Mesothelial cell of epicardium (in vitro differentiated cells): ENCODE data around the gene OIT3. TPM values are rescaled to one million over a fixed set of nuclear protein-coding genes. Genes with fewer than 3 reads are reported as not detected.
"Not testable (repeated sequence)": the region's sequence is repeated elsewhere in the genome, so short reads cannot be mapped to it uniquely, and the experiment has no call there.

ENCODE experiments used
- DNase-seq, 2 experiments: peaks; one replicate each; pipeline ENCODE4 v3.0.0; 2021; ENCODE audit warnings: low spot score in 2 of 2; ENCODE audit not compliant: unreplicated experiment in 2 of 2
- H3K27ac Mint-ChIP-seq: 2 replicates; pipeline ENCODE4 v1.8.0; 2021; ENCODE audit warnings: mixed read lengths
- H3K27me3 Mint-ChIP-seq: 2 replicates; pipeline ENCODE4 v1.8.0; 2021; ENCODE audit warnings: low read depth, mixed read lengths
- H3K36me3 Mint-ChIP-seq: 2 replicates; pipeline ENCODE4 v1.8.0; 2021; ENCODE audit warnings: mixed read lengths
- H3K4me1 Mint-ChIP-seq: 2 replicates; pipeline ENCODE4 v1.8.0; 2021; ENCODE audit warnings: mixed read lengths
- H3K4me3 Mint-ChIP-seq: 2 replicates; pipeline ENCODE4 v1.8.0; 2021; ENCODE audit warnings: mild to moderate bottlenecking, moderate library complexity, mixed read lengths
- H3K9me3 Mint-ChIP-seq: 2 replicates; pipeline ENCODE4 v1.8.0; 2021; ENCODE audit warnings: mixed read lengths
- CTCF ChIP-seq: fragments of 200-600 bp; sonication (generic); IDR thresholded peaks from one replicate; pipeline ENCODE4 v1.5.0; 2021; ENCODE audit warnings: antibody characterized with exemption; ENCODE audit not compliant: unreplicated experiment
- total RNA-seq: library from RNA; stranded (reverse); gene quantifications from 3 replicates; pipeline ENCODE4 v1.2.1, GENCODE V29; 2021

OIT3 gene
- total RNA-seq, 1 donor from 2014 or later = 0.34 TPM

DNA sequence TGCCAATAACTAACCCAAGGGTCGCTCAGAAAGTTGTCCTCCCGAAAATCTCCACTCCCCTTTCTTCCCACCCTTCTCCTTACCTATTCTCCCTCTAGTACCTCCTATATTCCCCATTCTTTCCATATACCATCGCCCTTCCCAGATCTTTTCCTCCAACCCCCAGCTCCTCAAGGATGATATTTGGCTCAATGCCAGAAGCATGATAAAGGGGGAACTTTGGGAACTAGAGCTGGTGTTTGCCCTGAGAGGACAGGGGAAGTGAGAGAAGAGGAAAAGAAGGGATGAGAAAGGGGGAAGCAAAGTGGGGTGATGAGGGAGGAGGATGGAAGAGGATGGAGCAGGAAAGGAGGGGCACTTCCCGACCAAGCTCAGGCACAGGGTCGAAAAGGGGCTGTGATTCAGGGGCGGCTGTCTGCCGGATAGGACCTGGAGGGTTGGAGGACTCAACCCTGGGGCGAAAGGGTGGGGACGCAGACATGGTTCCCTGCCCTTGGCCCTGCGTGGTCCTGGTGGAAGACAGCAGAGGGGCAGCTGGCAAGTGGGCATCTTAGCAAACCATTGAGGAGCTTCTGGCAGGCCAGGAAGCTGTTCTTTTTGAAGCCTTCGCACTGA lies 1.8 kb downstream of the OIT3 start:
- Mint-ChIP-seq H3K4me1 (no peaks in the 10 kb centered on the region), H3K4me3 (no peak overlapping the region), H3K27ac (no peak overlapping the region), H3K36me3 (no peaks in the 10 kb centered on the region), H3K27me3 (no peaks in the 10 kb centered on the region), H3K9me3 (no peaks in the 10 kb centered on the region)
- no peak for DNase-seq
- no peak for TF ChIP-seq CTCF

DNA sequence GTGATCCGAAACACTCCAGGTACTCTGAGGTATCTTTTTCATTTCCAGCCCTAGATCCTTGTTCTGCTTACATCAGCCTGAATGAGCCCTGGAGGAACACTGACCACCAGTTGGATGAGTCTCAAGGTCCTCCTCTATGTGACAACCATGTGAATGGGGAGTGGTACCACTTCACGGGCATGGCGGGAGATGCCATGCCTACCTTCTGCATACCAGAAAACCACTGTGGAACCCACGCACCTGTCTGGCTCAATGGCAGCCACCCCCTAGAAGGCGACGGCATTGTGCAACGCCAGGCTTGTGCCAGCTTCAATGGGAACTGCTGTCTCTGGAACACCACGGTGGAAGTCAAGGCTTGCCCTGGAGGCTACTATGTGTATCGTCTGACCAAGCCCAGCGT lies 5.1 kb downstream of the OIT3 start:
- Mint-ChIP-seq H3K36me3 (no peaks in the 10 kb centered on the region), H3K27ac (no peak overlapping the region), H3K4me1 (no peaks in the 10 kb centered on the region), H3K27me3 (no peaks in the 10 kb centered on the region), H3K4me3 (no peak overlapping the region), H3K9me3 (no peaks in the 10 kb centered on the region)
- TF ChIP-seq CTCF = no peak
- DNase-seq = no peak

DNA sequence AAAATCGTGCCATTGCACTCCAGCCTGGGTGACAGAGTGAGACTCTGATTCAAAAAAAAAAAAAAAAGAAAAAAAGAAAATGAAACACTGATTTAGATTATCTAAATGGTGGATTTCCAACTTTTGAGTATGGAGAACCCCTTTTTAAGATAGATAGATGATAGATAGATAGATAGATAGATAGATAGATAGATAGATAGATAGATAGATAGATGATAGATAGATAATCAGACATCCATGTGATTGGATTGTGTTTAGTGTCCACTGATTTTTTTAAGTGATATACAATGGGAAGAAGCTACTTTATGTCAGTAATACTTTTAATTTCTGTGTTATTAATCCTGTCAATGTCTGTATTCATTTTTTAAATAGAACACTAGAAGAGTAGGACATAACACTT lies 6.0 kb downstream of the OIT3 start:
- Mint-ChIP-seq H3K9me3 (no peaks in the 10 kb centered on the region), H3K4me1 (no peaks in the 10 kb centered on the region), H3K4me3 (no peak overlapping the region), H3K27me3 (no peaks in the 10 kb centered on the region), H3K36me3 (no peaks in the 10 kb centered on the region), H3K27ac (no peak overlapping the region)
- TF ChIP-seq CTCF = no peak
- no peak for DNase-seq

GRCh38 chr10:72903941-72904446 lies 10.5 kb downstream of the OIT3 start:
- not testable (repeated sequence) for H3K4me1 Mint-ChIP-seq, H3K9me3 Mint-ChIP-seq, H3K27ac Mint-ChIP-seq, DNase-seq, H3K27me3 Mint-ChIP-seq, H3K4me3 Mint-ChIP-seq, H3K36me3 Mint-ChIP-seq

- Mint-ChIP-seq H3K9me3 (no peaks in the 10 kb centered on the region), H3K4me3 (no peak overlapping the region), H3K27ac (no peak overlapping the region), H3K4me1 (no peaks in the 10 kb centered on the region), H3K27me3 (no peaks in the 10 kb centered on the region), H3K36me3 (no peaks in the 10 kb centered on the region)
- DNase-seq = no peak
- TF ChIP-seq CTCF = no peak
Measured at GRCh38 chr10:72904806-72905205, 11.3 kb downstream of the OIT3 start.

DNA sequence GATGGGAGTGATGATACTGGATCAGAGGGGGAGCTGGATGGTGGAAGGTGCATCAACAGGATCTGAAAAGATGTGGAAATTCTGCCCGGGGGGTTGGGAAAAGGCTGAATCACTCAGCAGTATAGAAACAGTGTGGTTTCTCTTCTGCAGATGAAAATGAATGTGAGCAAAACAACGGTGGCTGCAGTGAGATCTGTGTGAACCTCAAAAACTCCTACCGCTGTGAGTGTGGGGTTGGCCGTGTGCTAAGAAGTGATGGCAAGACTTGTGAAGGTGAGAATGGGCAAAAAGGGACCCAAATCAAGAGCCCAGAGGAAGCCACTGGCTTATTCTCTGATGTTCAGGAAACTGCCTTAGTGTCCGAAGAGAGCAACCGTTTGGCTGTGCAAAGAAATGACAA lies 12.9 kb downstream of the OIT3 start:
- no peak for DNase-seq

More for the DNA sequence above, 12.9 kb downstream of the OIT3 start:
- Mint-ChIP-seq H3K36me3 (peaks cover 2% of the 10 kb centered on the region), H3K27ac (no peak overlapping the region), H3K27me3 (no peaks in the 10 kb centered on the region), H3K4me3 (no peak overlapping the region), H3K4me1 (no peaks in the 10 kb centered on the region), H3K9me3 (no peaks in the 10 kb centered on the region)
- TF ChIP-seq CTCF = no peak
